Esophagus muscularis mucosa (tissue), 4 donors: ENCODE measurements around the gene TRIM68.

ENCODE experiments used
- EP300 ChIP-seq: sonication (generic); formaldehyde crosslinking; IDR thresholded peaks from one replicate; pipeline ENCODE4 v1.6.1; 2017; ENCODE audit warnings: antibody characterized with exemption
- POLR2A ChIP-seq: fragments of 450-650 bp; IDR thresholded peaks from one replicate; pipeline ENCODE4 v1.6.1; 2017; ENCODE audit warnings: antibody characterized with exemption, moderate library complexity, mild to moderate bottlenecking, low read depth
- POLR2AphosphoS5 ChIP-seq, 2 donors: sonication (generic); formaldehyde crosslinking; IDR thresholded peaks; one replicate each; pipeline ENCODE4 v1.6.1; 2017; ENCODE audit warnings: antibody characterized with exemption in 2 of 2
- TF ChIP-seq, protein P1 (sequence below), 3 experiments: fragments of 200-600 bp in 2 of 3; fragments of 450-650 bp in 1 of 3; sonication (generic) in 2 of 3; IDR thresholded peaks; one replicate each; pipeline ENCODE4 v1.5.1; 2017 to 2019; ENCODE audit warnings: antibody characterized with exemption in 3 of 3, mild to moderate bottlenecking in 2 of 3, moderate library complexity in 1 of 3

- TF ChIP-seq, protein P1, sequence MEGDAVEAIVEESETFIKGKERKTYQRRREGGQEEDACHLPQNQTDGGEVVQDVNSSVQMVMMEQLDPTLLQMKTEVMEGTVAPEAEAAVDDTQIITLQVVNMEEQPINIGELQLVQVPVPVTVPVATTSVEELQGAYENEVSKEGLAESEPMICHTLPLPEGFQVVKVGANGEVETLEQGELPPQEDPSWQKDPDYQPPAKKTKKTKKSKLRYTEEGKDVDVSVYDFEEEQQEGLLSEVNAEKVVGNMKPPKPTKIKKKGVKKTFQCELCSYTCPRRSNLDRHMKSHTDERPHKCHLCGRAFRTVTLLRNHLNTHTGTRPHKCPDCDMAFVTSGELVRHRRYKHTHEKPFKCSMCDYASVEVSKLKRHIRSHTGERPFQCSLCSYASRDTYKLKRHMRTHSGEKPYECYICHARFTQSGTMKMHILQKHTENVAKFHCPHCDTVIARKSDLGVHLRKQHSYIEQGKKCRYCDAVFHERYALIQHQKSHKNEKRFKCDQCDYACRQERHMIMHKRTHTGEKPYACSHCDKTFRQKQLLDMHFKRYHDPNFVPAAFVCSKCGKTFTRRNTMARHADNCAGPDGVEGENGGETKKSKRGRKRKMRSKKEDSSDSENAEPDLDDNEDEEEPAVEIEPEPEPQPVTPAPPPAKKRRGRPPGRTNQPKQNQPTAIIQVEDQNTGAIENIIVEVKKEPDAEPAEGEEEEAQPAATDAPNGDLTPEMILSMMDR (IDR thresholded peaks at IDR 0.05) = no peak
- no peak for TF ChIP-seq EP300
- TF ChIP-seq POLR2A = no peak
- TF ChIP-seq POLR2AphosphoS5 (IDR thresholded peaks at IDR 0.05) = no peak
Measured at GRCh38 chr11:4642043-4642442, 34.0 kb upstream of the TRIM68 start.
